Islet of Langerhans (tissue), 1 donor: ENCODE results near the gene PRLH.
"Not testable (repeated sequence)": the region's sequence is repeated elsewhere in the genome, so short reads cannot be mapped to it uniquely, and the experiment has no call there.

Experiments used
- FAIRE-seq: peaks from one replicate; lab custom pipeline; 2011; peaks lifted over from hg19 to GRCh38; lab: Jason Lieb, UNC

PRLH gene

GRCh38 chr2:237602409-237602808 is 36.0 kb downstream of the PRLH start:
- no peak for FAIRE-seq

- no peak for FAIRE-seq
Measured at GRCh38 chr2:237603049-237603717, 36.8 kb downstream of the PRLH start.

- FAIRE-seq: no peak
Measured at GRCh38 chr2:237603718-237604362, 37.5 kb downstream of the PRLH start.

GRCh38 chr2:237604391-237604790 is 38.0 kb downstream of the PRLH start:
- no peak for FAIRE-seq

GRCh38 chr2:237604960-237605359 is 38.6 kb downstream of the PRLH start:
- FAIRE-seq: no peak

GRCh38 chr2:237606522-237606921 is 40.1 kb downstream of the PRLH start:
- not testable (repeated sequence) for FAIRE-seq

- FAIRE-seq: no peak
Measured at GRCh38 chr2:237612527-237613357, 46.4 kb downstream of the PRLH start.

GRCh38 chr2:237613679-237614078 is 47.3 kb downstream of the PRLH start:
- FAIRE-seq: no peak

GRCh38 chr2:237614151-237614720 is 47.9 kb downstream of the PRLH start:
- no peak for FAIRE-seq

GRCh38 chr2:237615631-237616249 is 49.4 kb downstream of the PRLH start:
- no peak for FAIRE-seq

- FAIRE-seq: no peak
Measured at GRCh38 chr2:237616373-237616733, 50.0 kb downstream of the PRLH start.
